ENCODE measurements around the gene CCDC97. TPM values are rescaled to one million over a fixed set of nuclear protein-coding genes. Genes with fewer than 3 reads are reported as not detected.
A peak's percentile ranks its signal among the peaks of the same experiment; 100 is the strongest.

Gene CCDC97
- total RNA-seq, 4 donors from 2014 or later, result 17.9 to 33.0 (median 29.6) TPM

DNA sequence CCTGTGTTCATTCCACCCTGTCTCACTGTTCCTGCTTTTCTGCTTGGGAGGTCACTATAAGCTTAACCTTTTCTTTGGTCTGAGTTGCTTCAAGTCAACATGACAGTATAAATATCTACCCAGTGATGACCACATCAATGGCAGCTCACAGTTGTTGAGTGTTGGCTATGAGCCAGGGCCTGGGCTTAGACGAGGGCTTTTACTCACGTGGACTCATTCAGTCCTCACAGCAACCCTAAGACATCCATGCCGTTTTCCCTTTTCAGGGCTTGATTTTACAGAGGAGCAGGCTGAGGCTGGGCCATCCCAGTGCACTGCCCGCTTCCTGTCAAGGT lies 10.2 kb upstream of the CCDC97 start:
- H3K27me3 ChIP-seq, result no peaks in the 10 kb centered on the region
- TF ChIP-seq POLR2A (IDR thresholded peaks at IDR 0.05), result no peak
- TF ChIP-seq, protein P1, sequence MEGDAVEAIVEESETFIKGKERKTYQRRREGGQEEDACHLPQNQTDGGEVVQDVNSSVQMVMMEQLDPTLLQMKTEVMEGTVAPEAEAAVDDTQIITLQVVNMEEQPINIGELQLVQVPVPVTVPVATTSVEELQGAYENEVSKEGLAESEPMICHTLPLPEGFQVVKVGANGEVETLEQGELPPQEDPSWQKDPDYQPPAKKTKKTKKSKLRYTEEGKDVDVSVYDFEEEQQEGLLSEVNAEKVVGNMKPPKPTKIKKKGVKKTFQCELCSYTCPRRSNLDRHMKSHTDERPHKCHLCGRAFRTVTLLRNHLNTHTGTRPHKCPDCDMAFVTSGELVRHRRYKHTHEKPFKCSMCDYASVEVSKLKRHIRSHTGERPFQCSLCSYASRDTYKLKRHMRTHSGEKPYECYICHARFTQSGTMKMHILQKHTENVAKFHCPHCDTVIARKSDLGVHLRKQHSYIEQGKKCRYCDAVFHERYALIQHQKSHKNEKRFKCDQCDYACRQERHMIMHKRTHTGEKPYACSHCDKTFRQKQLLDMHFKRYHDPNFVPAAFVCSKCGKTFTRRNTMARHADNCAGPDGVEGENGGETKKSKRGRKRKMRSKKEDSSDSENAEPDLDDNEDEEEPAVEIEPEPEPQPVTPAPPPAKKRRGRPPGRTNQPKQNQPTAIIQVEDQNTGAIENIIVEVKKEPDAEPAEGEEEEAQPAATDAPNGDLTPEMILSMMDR (IDR thresholded peaks at IDR 0.05), result no peak
- peak overlapping the region; percentile 86 to 93 (median 88) for H3K27ac ChIP-seq
- H3K4me1 ChIP-seq, result peaks cover 0 to 50% (median 37%) of the 10 kb centered on the region in 4 donors
- H3K36me3 ChIP-seq, result peaks cover 0 to 84% (median 0%) of the 10 kb centered on the region in 3 donors
- DNase-seq, result peak; percentile 45 to 77 (median 52)
- no peak overlapping the region for H3K4me3 ChIP-seq
- H3K9me3 ChIP-seq, result no peaks in the 10 kb centered on the region

DNA sequence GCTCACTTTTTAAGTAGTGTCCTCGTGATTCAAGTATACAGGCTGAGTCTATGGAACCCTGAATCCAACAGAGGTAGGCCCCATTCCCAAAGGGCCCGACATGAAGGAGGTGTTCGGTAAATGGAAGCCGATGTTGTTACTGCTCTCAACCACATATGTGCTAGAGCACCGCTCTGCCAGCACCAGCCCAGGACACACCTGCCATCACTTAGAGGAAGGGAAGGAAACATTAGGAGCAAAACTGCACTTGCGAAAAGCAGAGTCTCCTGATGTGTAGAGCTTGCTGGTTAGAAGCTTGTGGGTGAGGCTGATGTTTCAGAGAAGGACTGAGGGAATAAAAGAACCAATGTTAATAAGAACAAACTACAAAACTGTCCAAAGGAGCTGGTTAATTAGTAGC lies 9.4 kb upstream of the CCDC97 start:
- peak in 1 of 3 donors; percentile 13 for DNase-seq
- TF ChIP-seq POLR2A (IDR thresholded peaks at IDR 0.05), result no peak
- TF ChIP-seq, protein P1 (IDR thresholded peaks at IDR 0.05), result no peak
- peaks cover 0 to 50% (median 37%) of the 10 kb centered on the region in 4 donors for H3K4me1 ChIP-seq
- peaks cover 0 to 84% (median 0%) of the 10 kb centered on the region in 3 donors for H3K36me3 ChIP-seq
- H3K9me3 ChIP-seq, result no peaks in the 10 kb centered on the region
- no peaks in the 10 kb centered on the region for H3K27me3 ChIP-seq
- H3K4me3 ChIP-seq, result no peak overlapping the region
- peak overlapping the region in 3 of 4 donors; percentile 86 to 93 (median 88) for H3K27ac ChIP-seq

DNA sequence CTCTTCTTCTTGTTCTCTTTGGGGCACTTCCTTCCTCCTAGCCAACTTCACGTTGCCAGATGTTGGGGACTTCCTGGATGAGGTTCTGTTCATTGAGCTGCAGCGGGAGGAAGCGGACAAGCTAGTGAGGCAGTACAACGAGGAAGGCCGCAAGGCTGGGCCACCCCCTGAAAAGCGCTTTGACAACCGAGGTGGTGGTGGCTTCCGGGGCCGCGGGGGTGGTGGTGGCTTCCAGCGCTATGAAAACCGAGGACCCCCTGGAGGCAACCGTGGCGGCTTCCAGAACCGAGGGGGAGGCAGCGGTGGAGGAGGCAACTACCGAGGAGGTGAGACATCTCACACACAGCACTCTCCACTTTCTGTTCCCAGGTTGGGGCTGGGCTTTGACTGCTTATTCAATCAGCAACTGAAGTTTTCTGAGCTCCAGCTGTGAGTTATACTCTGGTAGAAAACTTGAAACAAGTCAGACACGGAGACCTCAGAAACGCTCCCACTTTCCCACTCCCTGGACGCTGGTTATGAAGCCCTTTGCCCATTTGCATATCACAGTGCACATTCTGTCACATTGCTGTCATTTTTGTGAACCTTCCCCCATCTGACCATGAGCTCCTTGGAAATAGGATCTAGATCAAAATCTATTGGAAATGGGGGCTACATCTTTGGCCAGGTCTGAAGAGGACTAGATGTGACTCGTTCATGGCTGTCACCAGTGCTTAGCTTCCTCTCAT lies 7.2 kb upstream of the CCDC97 start:
- peaks cover 0 to 34% (median 30%) of the 10 kb centered on the region in 4 donors for H3K4me1 ChIP-seq
- peak; percentile 62 to 91 (median 89) for DNase-seq
- H3K36me3 ChIP-seq, result peaks cover 0 to 75% (median 0%) of the 10 kb centered on the region in 3 donors

DNA sequence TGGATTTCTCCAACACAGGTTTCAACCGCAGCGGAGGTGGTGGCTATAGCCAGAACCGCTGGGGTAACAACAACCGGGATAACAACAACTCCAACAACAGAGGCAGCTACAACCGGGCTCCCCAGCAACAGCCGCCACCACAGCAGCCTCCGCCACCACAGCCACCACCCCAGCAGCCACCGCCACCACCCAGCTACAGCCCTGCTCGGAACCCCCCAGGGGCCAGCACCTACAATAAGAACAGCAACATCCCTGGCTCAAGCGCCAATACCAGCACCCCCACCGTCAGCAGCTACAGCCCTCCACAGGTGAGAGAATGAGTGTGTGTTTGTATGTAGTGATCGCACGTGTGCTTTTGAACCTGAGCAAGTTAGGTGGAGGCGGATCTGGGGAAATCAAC lies 6.0 kb upstream of the CCDC97 start:
- H3K9me3 ChIP-seq, result no peaks in the 10 kb centered on the region
- H3K4me1 ChIP-seq, result peaks cover 0 to 30% (median 29%) of the 10 kb centered on the region in 4 donors
- H3K36me3 ChIP-seq, result peaks cover 0 to 70% (median 0%) of the 10 kb centered on the region in 3 donors
- TF ChIP-seq, protein P1 (IDR thresholded peaks at IDR 0.05), result no peak
- no peak for TF ChIP-seq POLR2A (IDR thresholded peaks at IDR 0.05)
- H3K4me3 ChIP-seq, result no peak overlapping the region
- DNase-seq, result peak in 1 of 3 donors; percentile 27
- no peaks in the 10 kb centered on the region for H3K27me3 ChIP-seq
- peak overlapping the region in 3 of 4 donors; percentile 60 to 93 (median 82) for H3K27ac ChIP-seq

More for the DNA sequence above, 7.2 kb upstream of the CCDC97 start:
- Histone ChIP-seq H3K9me3 (no peaks in the 10 kb centered on the region), H3K27me3 (no peaks in the 10 kb centered on the region), H3K4me3 (peak overlapping the region in 3 of 4 donors; percentile 11 to 26 (median 24)), H3K27ac (peak overlapping the region; percentile 55 to 93 (median 71))
- no peak for TF ChIP-seq POLR2A (IDR thresholded peaks at IDR 0.05)
- TF ChIP-seq, protein P1 (IDR thresholded peaks at IDR 0.05), result no peak

DNA sequence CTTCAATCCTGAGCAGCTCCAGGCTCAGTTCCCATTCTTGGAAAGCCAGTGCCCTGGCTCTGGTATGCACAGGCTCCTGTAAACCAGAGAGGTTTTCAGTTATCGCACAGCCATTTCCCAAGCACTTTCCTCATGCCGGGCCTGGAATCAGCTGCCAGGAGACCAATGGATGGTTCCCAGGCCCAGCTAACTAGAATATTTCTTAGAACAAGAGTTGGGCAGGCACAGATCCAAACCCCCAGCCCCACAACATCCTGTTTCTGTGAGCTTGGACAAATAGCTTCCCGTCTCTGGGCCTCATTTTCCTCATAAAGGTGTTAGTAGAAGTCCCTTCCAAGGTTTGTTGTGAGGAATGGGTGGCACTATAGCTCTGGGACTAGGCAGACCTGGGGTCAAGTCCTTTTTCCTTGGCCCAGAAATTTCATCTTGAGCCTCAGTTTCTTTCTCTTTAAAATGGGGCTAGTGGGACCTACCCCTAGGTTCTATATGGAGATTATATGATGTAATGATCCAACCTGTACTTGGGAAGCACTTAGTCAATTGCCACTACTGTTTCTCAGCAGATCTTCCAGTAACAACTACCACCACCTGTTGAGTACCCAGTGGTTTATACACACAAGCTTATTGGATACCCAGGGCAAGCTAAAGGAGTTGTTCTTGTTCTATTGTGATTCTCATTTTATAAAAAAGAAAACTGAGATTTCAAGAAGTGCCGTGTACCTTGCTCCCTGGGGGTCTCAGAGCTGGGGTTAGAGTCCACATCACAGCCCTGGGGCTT lies 5.1 kb upstream of the CCDC97 start:
- Histone ChIP-seq H3K4me1 (peaks cover 0 to 26% (median 23%) of the 10 kb centered on the region in 4 donors), H3K27ac (peak overlapping the region in 3 of 4 donors; percentile 60 to 93 (median 82)), H3K9me3 (no peaks in the 10 kb centered on the region), H3K4me3 (no peak overlapping the region), H3K36me3 (peaks cover 0 to 67% (median 0%) of the 10 kb centered on the region in 3 donors), H3K27me3 (no peaks in the 10 kb centered on the region)
- DNase-seq, result peak in 1 of 3 donors; percentile 37
- TF ChIP-seq, protein P1 (IDR thresholded peaks at IDR 0.05), result no peak
- TF ChIP-seq POLR2A (IDR thresholded peaks at IDR 0.05), result no peak
